Endothelial cell of umbilical vein (primary cell): Measurements from ENCODE around the gene WBP2NL. TPM values are rescaled to one million over a fixed set of nuclear protein-coding genes. Genes with fewer than 3 reads are reported as not detected.

Experiments used
- BruUV-seq: library from RNA; stranded (reverse); fragments of 400-500 nt; replicated peaks from 2 replicates; lab custom pipeline; 2021; lab: Mats Ljungman, UMichigan
- CTCF ChIA-PET: fragments of 300-600, 350-600 bp; sonication (Branson Sonifier 250); formaldehyde crosslinking; loops from one replicate; lab custom pipeline; 2021; ENCODE audit warnings: antibody characterized with exemption, inconsistent platforms; lab: Charles Lee
- POLR2A ChIA-PET: fragments of 300-600, 350-600 bp; sonication (Branson Sonifier 250); formaldehyde crosslinking; loops from one replicate; lab custom pipeline; 2021; ENCODE audit warnings: antibody characterized with exemption, inconsistent platforms; lab: Charles Lee
- DNase-seq: peaks from one replicate; pipeline ENCODE4 v3.0.0-alpha.2; 2011; ENCODE audit warnings: low read depth, low spot score
- FAIRE-seq: peaks from 2 replicates; lab custom pipeline; 2011; peaks lifted over from hg19 to GRCh38; lab: Jason Lieb, UNC
- H2AFZ ChIP-seq: 2 replicates; pipeline ENCODE4 v1.6.0; 2012; ENCODE audit warnings: low read depth, low read length, control low read depth, inconsistent platforms
- H3K27ac ChIP-seq: 2 replicates; pipeline ENCODE4 v1.5.1; 2011; ENCODE audit warnings: low read depth, mild to moderate bottlenecking, control low read depth, low read length, moderate library complexity; ENCODE audit not compliant: insufficient read depth
- H3K27me3 ChIP-seq, 2 experiments: 2 replicates each; pipeline versions ENCODE4 v1.6.0 to v1.6.1; 2011; ENCODE audit warnings: low read length in 2 of 2, mixed read lengths in 1 of 2; ENCODE audit not compliant: control insufficient read depth in 2 of 2, insufficient read depth in 2 of 2
- H3K36me3 ChIP-seq, 2 experiments: 2 replicates in 1 of 2; 3 replicates in 1 of 2; pipeline ENCODE4 v1.5.1; 2011; ENCODE audit warnings: low read length in 2 of 2, mild to moderate bottlenecking in 1 of 2, moderate library complexity in 1 of 2; ENCODE audit not compliant: control insufficient read depth in 2 of 2, insufficient read depth in 2 of 2; ENCODE audit errors: extremely low read depth in 1 of 2
- H3K4me1 ChIP-seq: 3 replicates; pipeline ENCODE4 v1.5.1; 2011; ENCODE audit warnings: mild to moderate bottlenecking, low read length; ENCODE audit not compliant: control insufficient read depth, insufficient read depth; ENCODE audit errors: extremely low read depth
- H3K4me2 ChIP-seq: 2 replicates; pipeline ENCODE4 v1.6.1; 2011; ENCODE audit warnings: low read length, control low read depth, mixed read lengths; ENCODE audit not compliant: insufficient read depth
- H3K4me3 ChIP-seq, 3 experiments: fragments of 200-600 bp in 1 of 3; sonication (generic), shearing (Covaris generic) in 1 of 3; replicated peaks in 1 of 3; 2 replicates each; pipeline ENCODE4 v1.5.1; 2011 to 2016; ENCODE audit warnings: control low read depth in 3 of 3, low read length in 3 of 3, mild to moderate bottlenecking in 2 of 3, inconsistent platforms in 1 of 3, low read depth in 1 of 3, moderate library complexity in 1 of 3; ENCODE audit not compliant: insufficient read depth in 1 of 3
- H3K79me2 ChIP-seq: 2 replicates; pipeline ENCODE4 v1.6.0; 2012; ENCODE audit warnings: low read length, inconsistent platforms; ENCODE audit not compliant: control insufficient read depth, insufficient read depth
- H3K9ac ChIP-seq: replicated peaks from 2 replicates; pipeline ENCODE3; 2011; ENCODE audit warnings: low read length, control low read depth; ENCODE audit not compliant: insufficient read depth; ENCODE audit errors: extremely low read depth
- H3K9me1 ChIP-seq: replicated peaks from 3 replicates; pipeline ENCODE4 v1.6.0; 2011; ENCODE audit warnings: mild to moderate bottlenecking, low read length; ENCODE audit not compliant: control insufficient read depth, insufficient read depth; ENCODE audit errors: extremely low read depth
- H3K9me3 ChIP-seq: replicated peaks from 2 replicates; pipeline ENCODE4 v1.5.1; 2012; ENCODE audit warnings: low read length, inconsistent platforms; ENCODE audit not compliant: control insufficient read depth, insufficient read depth
- H4K20me1 ChIP-seq: replicated peaks from 2 replicates; pipeline ENCODE3; 2011; ENCODE audit warnings: mild to moderate bottlenecking, low read length; ENCODE audit not compliant: control insufficient read depth, insufficient read depth; ENCODE audit errors: extremely low read depth
- EZH2 ChIP-seq: IDR thresholded peaks from 2 replicates; pipeline ENCODE4 v1.6.1; 2012; ENCODE audit warnings: borderline replicate concordance, low read depth, mild to moderate bottlenecking, moderate library complexity, low read length, inconsistent platforms; ENCODE audit not compliant: severe bottlenecking
- FOS ChIP-seq: IDR thresholded peaks from 2 replicates; pipeline ENCODE4 v1.6.1; 2011; ENCODE audit warnings: mild to moderate bottlenecking, low read length, moderate library complexity, borderline replicate concordance; ENCODE audit not compliant: insufficient read depth
- GATA2 ChIP-seq: IDR thresholded peaks from 2 replicates; pipeline ENCODE4 v1.7.0; 2011; ENCODE audit warnings: low read depth, mild to moderate bottlenecking, moderate library complexity, mixed read lengths, low read length; ENCODE audit not compliant: insufficient read length, insufficient read depth
- JUN ChIP-seq: IDR thresholded peaks from 2 replicates; pipeline ENCODE4 v1.6.1; 2011; ENCODE audit warnings: borderline replicate concordance, low read depth; ENCODE audit not compliant: insufficient read length, insufficient read depth
- MYC ChIP-seq: IDR thresholded peaks from one replicate; pipeline ENCODE4 v1.6.1; 2011; ENCODE audit warnings: mild to moderate bottlenecking, low read depth, low read length
- POLR2A ChIP-seq: IDR thresholded peaks from 2 replicates; pipeline ENCODE4 v1.6.1; 2012; ENCODE audit warnings: low read depth, mild to moderate bottlenecking, control low read depth, low read length
- POLR2AphosphoS5 ChIP-seq: IDR thresholded peaks from 2 replicates; pipeline ENCODE4 v1.6.1; 2012; ENCODE audit warnings: low read depth, mild to moderate bottlenecking, control low read depth, low read length, moderate library complexity; ENCODE audit not compliant: insufficient read depth
- dilution Hi-C: fragments of 300-500 bp; cut with MboI; formaldehyde crosslinking; loops from one replicate; pipeline ENCODE4 v1.15.0; 2019; ENCODE audit warnings: low sequenced_read_pairs; ENCODE audit not compliant: extremely low pct_ligation_motif_present
- intact Hi-C: fragments of 100-400 bp; cut with micrococcal nuclease; formaldehyde crosslinking; loops from one replicate; pipeline ENCODE4 v1.10.0; 2022
- polyA plus RNA-seq, 4 experiments: library from polyadenylated mRNA; depleted of rRNA in 3 of 4; stranded (reverse) in 3 of 4; unstranded in 1 of 4; fragments of >200 nt; gene quantifications; 2 replicates each; pipeline versions ENCODE4 v1.2.1 to v1.2.3, GENCODE V29; 2011 to 2012; ENCODE audit warnings: missing spikeins in 1 of 4
- total RNA-seq: library from RNA; stranded (reverse); gene quantifications from 2 replicates; pipeline ENCODE4 v1.2.3, GENCODE V29; 2021
- TF ChIP-seq, protein P1 (sequence below): IDR thresholded peaks from 2 replicates; pipeline ENCODE4 v1.6.1; 2011; ENCODE audit not compliant: insufficient read depth, insufficient read length
- TF ChIP-seq, protein P2 (sequence below), 2 donors: IDR thresholded peaks; 1 replicate in 1 of 2; 2 replicates in 1 of 2; pipeline ENCODE4 v1.5.1; 2011; ENCODE audit warnings: low read length in 2 of 2, mild to moderate bottlenecking in 2 of 2, moderate library complexity in 2 of 2, control low read depth in 1 of 2, inconsistent platforms in 1 of 2, low read depth in 1 of 2; ENCODE audit not compliant: insufficient read depth in 1 of 2; ENCODE audit errors: extremely low read depth in 1 of 2

WBP2NL gene
- total and polyA plus RNA-seq, 2 donors (not counting 3 experiments of a cell fraction or from before 2014, with no cell fraction given), result 0.08 to 0.27 TPM

DNA sequence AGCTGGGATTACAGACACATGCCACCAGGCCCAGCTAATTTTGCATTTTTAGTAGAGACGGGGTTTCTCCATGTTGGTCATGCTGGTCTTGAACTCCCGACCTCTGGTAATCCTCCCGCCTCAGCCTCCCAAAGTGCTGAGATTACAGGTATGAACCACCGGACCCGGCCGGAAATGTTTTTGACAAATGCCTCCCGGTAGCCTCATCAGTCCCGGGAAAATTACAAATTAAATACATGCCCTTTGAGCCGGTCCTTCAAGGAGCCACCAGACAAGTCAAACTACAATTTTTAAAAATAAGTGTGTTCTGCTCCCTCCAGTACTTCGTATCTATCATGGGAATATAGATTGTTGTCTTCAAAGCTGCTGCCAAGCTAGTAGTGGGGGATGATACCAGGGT, 17.5 kb downstream of the WBP2NL start:
- dilution Hi-C loops, result no loop called here
- no peaks in the 10 kb centered on the region for H3K36me3 ChIP-seq
- POLR2A ChIA-PET, result no interaction called here
- H3K4me3 ChIP-seq, result no peak overlapping the region
- H3K9me3 ChIP-seq, result no peaks in the 10 kb centered on the region
- H3K79me2 ChIP-seq, result no peaks in the 10 kb centered on the region
- BruUV-seq, result no TSS peak
- no peak for DNase-seq
- no peak overlapping the region for H3K9ac ChIP-seq
- no peaks in the 10 kb centered on the region for H3K9me1 ChIP-seq
- H3K27me3 ChIP-seq, result peaks cover 7 to 13% of the 10 kb centered on the region in 2 experiments
- intact Hi-C loops, result no loop called here
- no peak overlapping the region for H2AFZ ChIP-seq
- H4K20me1 ChIP-seq, result no peaks in the 10 kb centered on the region
- TF ChIP-seq, protein P1, sequence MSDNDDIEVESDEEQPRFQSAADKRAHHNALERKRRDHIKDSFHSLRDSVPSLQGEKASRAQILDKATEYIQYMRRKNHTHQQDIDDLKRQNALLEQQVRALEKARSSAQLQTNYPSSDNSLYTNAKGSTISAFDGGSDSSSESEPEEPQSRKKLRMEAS, result no peak
- no peak for TF ChIP-seq EZH2
- TF ChIP-seq JUN, result no peak
- TF ChIP-seq POLR2AphosphoS5, result no peak
- CTCF ChIA-PET, result interaction anchor here (1.3 to 1.5 kb wide), 2 partner anchors 15 to 50 kb away, joined by 3 read pairs; no protein-coding TSS in a partner anchor
- H3K4me1 ChIP-seq, result no peaks in the 10 kb centered on the region
- no peak overlapping the region for H3K4me2 ChIP-seq
- no peak overlapping the region for H3K27ac ChIP-seq
- FAIRE-seq, result no peak

DNA sequence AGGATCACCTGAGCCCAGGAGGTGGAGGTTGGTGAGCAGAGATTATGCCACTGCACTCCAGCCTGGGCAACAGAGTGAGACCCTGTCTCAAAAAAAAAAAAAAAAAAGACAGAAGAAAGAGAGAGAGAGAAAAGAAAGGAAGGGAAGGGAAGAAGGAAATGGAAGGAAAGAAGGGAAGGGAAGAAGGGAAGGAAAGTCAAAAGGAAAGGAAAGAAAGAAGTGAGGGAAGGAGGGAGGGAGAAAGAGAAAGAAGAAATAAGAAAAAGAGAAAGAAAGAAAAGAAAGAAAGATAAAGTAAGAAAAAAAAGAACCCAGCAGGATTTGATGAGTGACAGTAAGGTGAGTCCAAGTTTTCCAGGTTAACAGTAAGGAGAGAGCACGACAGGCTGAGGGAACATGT, 19.6 kb downstream of the WBP2NL start:
- intact Hi-C loops (no loop called here), dilution Hi-C loops (no loop called here)
- DNase-seq, result no peak
- no peak overlapping the region for H3K9ac ChIP-seq
- H3K4me3 ChIP-seq, result no peak overlapping the region
- TF ChIP-seq MYC (no peak), FOS (no peak), EZH2 (no peak), POLR2AphosphoS5 (no peak), JUN (no peak), GATA2 (no peak), POLR2A (no peak)
- TF ChIP-seq, protein P1, result no peak
- TF ChIP-seq, protein P2, sequence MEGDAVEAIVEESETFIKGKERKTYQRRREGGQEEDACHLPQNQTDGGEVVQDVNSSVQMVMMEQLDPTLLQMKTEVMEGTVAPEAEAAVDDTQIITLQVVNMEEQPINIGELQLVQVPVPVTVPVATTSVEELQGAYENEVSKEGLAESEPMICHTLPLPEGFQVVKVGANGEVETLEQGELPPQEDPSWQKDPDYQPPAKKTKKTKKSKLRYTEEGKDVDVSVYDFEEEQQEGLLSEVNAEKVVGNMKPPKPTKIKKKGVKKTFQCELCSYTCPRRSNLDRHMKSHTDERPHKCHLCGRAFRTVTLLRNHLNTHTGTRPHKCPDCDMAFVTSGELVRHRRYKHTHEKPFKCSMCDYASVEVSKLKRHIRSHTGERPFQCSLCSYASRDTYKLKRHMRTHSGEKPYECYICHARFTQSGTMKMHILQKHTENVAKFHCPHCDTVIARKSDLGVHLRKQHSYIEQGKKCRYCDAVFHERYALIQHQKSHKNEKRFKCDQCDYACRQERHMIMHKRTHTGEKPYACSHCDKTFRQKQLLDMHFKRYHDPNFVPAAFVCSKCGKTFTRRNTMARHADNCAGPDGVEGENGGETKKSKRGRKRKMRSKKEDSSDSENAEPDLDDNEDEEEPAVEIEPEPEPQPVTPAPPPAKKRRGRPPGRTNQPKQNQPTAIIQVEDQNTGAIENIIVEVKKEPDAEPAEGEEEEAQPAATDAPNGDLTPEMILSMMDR (IDR thresholded peaks at IDR 0.05; ENCODE audit: extremely low read depth in 1 of 2, insufficient read depth in 1 of 2, low read depth in 1 of 2, low read length in 2 of 2), result no peak
- no peaks in the 10 kb centered on the region for H3K79me2 ChIP-seq
- H3K4me2 ChIP-seq, result no peak overlapping the region
- H3K36me3 ChIP-seq, result no peaks in the 10 kb centered on the region
- H3K4me1 ChIP-seq, result no peaks in the 10 kb centered on the region
- H3K27ac ChIP-seq, result no peak overlapping the region
- BruUV-seq, result no TSS peak
- no peaks in the 10 kb centered on the region for H3K9me3 ChIP-seq
- H4K20me1 ChIP-seq, result no peaks in the 10 kb centered on the region
- no peak overlapping the region for H2AFZ ChIP-seq
- FAIRE-seq, result no peak
- POLR2A ChIA-PET, result no interaction called here
- peaks cover 7 to 13% of the 10 kb centered on the region in 2 experiments for H3K27me3 ChIP-seq
- CTCF ChIA-PET, result no interaction called here
- H3K9me1 ChIP-seq, result no peaks in the 10 kb centered on the region
